ENCODE results near the gene KHNYN.

The KHNYN gene

DNA sequence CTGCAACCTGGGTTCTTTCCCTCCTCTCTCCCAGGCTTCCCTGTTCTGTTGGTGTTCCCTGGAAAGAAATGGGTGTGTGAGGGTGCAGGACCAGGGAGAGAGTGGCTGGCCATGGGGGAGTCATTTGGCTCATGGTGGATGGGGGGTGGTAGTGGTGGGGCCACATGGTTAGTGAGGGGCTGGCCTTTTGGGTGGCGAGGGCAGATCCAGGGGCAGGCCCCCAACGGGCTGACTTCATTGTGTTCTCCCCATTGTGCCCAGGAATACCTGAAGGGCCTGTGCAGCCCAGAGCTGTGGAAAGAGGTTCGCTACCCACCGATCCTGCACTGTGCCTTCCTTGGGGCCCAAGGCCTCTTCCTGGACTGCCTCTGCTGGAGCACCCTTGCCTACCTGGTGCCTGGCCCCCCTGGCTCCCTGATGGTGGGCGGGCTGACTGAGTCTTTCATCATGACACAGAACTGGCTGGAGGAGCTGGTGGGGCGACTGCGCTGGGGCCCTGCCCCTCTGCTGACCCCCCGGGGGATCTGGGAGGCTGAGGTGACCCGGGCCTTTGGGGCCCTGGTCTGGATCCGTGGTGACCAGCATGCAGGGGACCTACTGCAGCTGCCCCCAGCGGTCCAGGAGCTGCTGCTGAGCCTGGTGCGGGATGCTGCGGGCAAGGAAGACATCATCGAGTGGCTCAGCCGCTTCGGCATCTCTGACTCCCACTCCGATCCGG is 22.0 kb upstream of the KHNYN start:
- no peaks in the 10 kb centered on the region for H3K9me3 ChIP-seq (ENCODE audit: insufficient read depth, low read length)
- H3K4me2 ChIP-seq (ENCODE audit: low read depth, low read length, poor library complexity, severe bottlenecking), result no peak overlapping the region
- H3K4me3 ChIP-seq (ENCODE audit: insufficient read depth, low read length, poor library complexity, severe bottlenecking), result no peak overlapping the region
- no peak overlapping the region for H3K9ac ChIP-seq (ENCODE audit: low read length)
- no peaks in the 10 kb centered on the region for H3F3A ChIP-seq (ENCODE audit: insufficient read depth)
- no peak for TF ChIP-seq EZH2phosphoT487 (conservative IDR thresholded peaks at IDR 0.05; ENCODE audit: low read length)
- TF ChIP-seq, protein P1, sequence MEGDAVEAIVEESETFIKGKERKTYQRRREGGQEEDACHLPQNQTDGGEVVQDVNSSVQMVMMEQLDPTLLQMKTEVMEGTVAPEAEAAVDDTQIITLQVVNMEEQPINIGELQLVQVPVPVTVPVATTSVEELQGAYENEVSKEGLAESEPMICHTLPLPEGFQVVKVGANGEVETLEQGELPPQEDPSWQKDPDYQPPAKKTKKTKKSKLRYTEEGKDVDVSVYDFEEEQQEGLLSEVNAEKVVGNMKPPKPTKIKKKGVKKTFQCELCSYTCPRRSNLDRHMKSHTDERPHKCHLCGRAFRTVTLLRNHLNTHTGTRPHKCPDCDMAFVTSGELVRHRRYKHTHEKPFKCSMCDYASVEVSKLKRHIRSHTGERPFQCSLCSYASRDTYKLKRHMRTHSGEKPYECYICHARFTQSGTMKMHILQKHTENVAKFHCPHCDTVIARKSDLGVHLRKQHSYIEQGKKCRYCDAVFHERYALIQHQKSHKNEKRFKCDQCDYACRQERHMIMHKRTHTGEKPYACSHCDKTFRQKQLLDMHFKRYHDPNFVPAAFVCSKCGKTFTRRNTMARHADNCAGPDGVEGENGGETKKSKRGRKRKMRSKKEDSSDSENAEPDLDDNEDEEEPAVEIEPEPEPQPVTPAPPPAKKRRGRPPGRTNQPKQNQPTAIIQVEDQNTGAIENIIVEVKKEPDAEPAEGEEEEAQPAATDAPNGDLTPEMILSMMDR (IDR thresholded peaks at IDR 0.05; ENCODE audit: insufficient read depth, low read length, poor library complexity, severe bottlenecking), result no peak
- no peaks in the 10 kb centered on the region for H3K27me3 ChIP-seq (ENCODE audit: low read length)
- H3K36me3 ChIP-seq (ENCODE audit: low read length), result no peaks in the 10 kb centered on the region
- H4K20me1 ChIP-seq (ENCODE audit: low read depth, low read length), result no peaks in the 10 kb centered on the region
- H3K27ac ChIP-seq (ENCODE audit: low read depth, low read length), result no peak overlapping the region
- no peak overlapping the region for H2AFZ ChIP-seq (ENCODE audit: low read depth, low read length, severe bottlenecking)
- H3K79me2 ChIP-seq (ENCODE audit: insufficient read depth, low read length), result no peaks in the 10 kb centered on the region
- H3K9me2 ChIP-seq (replicated peaks; ENCODE audit: insufficient read depth, low read length), result no peaks in the 10 kb centered on the region

- Histone ChIP-seq H3K4me2 (ENCODE audit: low read depth, low read length, poor library complexity, severe bottlenecking) (no peak overlapping the region), H2AFZ (ENCODE audit: low read depth, low read length, severe bottlenecking) (no peak overlapping the region), H3K79me2 (ENCODE audit: insufficient read depth, low read length) (no peaks in the 10 kb centered on the region), H3K9me3 (ENCODE audit: insufficient read depth, low read length) (no peaks in the 10 kb centered on the region), H3K27me3 (ENCODE audit: low read length) (no peaks in the 10 kb centered on the region), H4K20me1 (ENCODE audit: low read depth, low read length) (no peaks in the 10 kb centered on the region), H3K9ac (ENCODE audit: low read length) (no peak overlapping the region), H3K4me3 (ENCODE audit: insufficient read depth, low read length, poor library complexity, severe bottlenecking) (no peak overlapping the region), H3K27ac (ENCODE audit: low read depth, low read length) (no peak overlapping the region), H3K9me2 (replicated peaks; ENCODE audit: insufficient read depth, low read length) (no peaks in the 10 kb centered on the region), H3F3A (ENCODE audit: insufficient read depth) (no peaks in the 10 kb centered on the region), H3K36me3 (ENCODE audit: low read length) (no peaks in the 10 kb centered on the region)
- TF ChIP-seq EZH2phosphoT487 (conservative IDR thresholded peaks at IDR 0.05; ENCODE audit: low read length), result no peak
- TF ChIP-seq, protein P1 (IDR thresholded peaks at IDR 0.05; ENCODE audit: insufficient read depth, low read length, poor library complexity, severe bottlenecking), result no peak
Observed at GRCh38 chr14:24408764-24409163, 21.0 kb upstream of the KHNYN start.

- no peaks in the 10 kb centered on the region for H3F3A ChIP-seq (ENCODE audit: insufficient read depth)
- TF ChIP-seq, protein P1 (IDR thresholded peaks at IDR 0.05; ENCODE audit: insufficient read depth, low read length, poor library complexity, severe bottlenecking), result no peak
- TF ChIP-seq EZH2phosphoT487 (conservative IDR thresholded peaks at IDR 0.05; ENCODE audit: low read length), result no peak
- H3K36me3 ChIP-seq (ENCODE audit: low read length), result no peaks in the 10 kb centered on the region
- no peak overlapping the region for H3K9ac ChIP-seq (ENCODE audit: low read length)
- no peaks in the 10 kb centered on the region for H3K79me2 ChIP-seq (ENCODE audit: insufficient read depth, low read length)
- no peak overlapping the region for H3K27ac ChIP-seq (ENCODE audit: low read depth, low read length)
- H3K9me2 ChIP-seq (replicated peaks; ENCODE audit: insufficient read depth, low read length), result no peaks in the 10 kb centered on the region
- no peak overlapping the region for H3K4me2 ChIP-seq (ENCODE audit: low read depth, low read length, poor library complexity, severe bottlenecking)
- no peak overlapping the region for H3K4me3 ChIP-seq (ENCODE audit: insufficient read depth, low read length, poor library complexity, severe bottlenecking)
- H3K27me3 ChIP-seq (ENCODE audit: low read length), result no peaks in the 10 kb centered on the region
- no peak overlapping the region for H2AFZ ChIP-seq (ENCODE audit: low read depth, low read length, severe bottlenecking)
- no peaks in the 10 kb centered on the region for H3K9me3 ChIP-seq (ENCODE audit: insufficient read depth, low read length)
- H4K20me1 ChIP-seq (ENCODE audit: low read depth, low read length), result no peaks in the 10 kb centered on the region
Observed at GRCh38 chr14:24409192-24409591, 20.6 kb upstream of the KHNYN start.
